A172 (cell line): ENCODE measurements around the gene CCDC201. TPM values are rescaled to one million over a fixed set of nuclear protein-coding genes. Genes with fewer than 3 reads are reported as not detected.
"Not testable (repeated sequence)": the region's sequence is repeated elsewhere in the genome, so short reads cannot be mapped to it uniquely, and the experiment has no call there.

Experiments used
- DNase-seq: peaks from one replicate; pipeline ENCODE4 v3.0.0-alpha.2; 2015; ENCODE audit warnings: low spot score
- total RNA-seq: library from RNA; depleted of rRNA; stranded (reverse); fragments of >200 nt; shearing (Covaris generic); gene quantifications from 2 replicates; pipeline ENCODE4 v1.2.3, GENCODE V29; 2014

Gene CCDC201
- total RNA-seq, 1 experiment from 2014 or later, result not detected

DNA sequence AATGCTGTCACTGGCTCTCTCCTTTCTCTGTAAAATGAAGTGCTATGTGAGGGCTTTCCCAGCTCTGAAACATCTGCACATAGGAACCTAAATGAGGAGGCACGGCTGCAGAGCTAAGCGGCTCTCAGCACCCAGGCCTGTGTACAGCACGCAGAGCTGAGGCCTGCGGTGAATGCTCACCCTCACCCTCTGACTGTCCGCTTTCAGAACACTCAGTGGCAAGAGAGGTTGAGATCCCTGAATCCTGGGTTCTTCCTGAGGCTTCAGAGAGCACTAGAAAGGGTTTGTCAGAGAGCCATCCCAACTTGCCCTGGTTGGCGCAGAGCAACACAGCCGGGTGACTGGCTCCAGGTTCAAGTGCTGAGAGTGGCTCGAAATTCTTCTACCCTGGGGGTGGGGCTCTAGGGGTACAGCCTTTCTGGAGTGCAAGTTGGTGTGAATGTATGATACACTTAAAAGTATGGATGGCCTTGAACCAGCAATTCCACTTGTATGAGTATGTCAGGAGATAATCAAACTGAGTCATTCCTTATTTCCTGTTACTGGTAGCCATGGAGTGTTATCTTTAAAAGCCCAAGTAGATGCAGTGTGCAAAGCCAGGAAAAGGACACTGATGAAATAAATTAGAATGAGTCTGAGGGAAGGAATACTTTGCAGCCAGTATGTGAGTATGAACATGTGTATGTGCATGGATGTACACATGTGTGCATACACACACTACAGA lies 1.7 kb upstream of the CCDC201 start:
- peak; percentile 91 for DNase-seq

DNA sequence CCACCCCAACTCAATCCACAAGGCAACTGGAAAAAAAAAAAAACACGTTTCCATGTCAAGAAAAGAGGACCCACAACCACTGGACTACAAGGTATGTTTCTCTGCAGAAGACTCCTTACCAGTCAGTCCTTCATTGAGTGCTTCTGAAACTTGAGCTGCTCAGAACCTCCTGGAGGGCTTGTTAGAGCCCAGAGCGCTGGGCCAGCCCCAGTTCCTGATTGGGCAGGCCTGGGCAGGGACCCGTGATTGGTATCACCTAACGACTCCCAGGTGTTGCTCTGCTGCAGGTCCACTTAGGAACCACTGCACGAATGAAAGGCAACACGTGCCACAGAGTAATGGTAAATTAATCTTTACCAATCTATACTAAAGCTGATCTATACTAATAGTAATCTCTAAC lies 473 bp upstream of the CCDC201 start:
- DNase-seq, result no peak

GRCh38 chr7:45872116-45873034 lies 507 bp downstream of the CCDC201 start:
- no peak for DNase-seq

DNA sequence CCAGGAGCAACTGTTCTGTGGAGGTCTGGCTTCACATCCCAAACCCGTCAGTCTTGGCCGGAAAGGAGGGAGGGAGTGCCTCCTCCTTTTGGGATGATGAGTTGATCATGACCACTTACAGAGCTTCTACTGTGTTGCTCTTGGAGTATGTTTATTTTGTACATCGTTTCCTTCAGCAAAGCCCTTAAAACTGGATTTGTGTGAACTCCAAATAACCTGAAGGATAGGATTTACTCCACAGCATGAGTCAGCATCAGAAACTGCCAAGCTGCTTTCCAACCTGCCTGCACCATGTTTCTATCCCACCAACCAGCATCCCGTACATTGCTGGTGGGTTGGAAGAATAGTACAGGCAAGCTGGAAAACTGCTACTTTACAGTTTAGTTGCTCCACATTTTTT lies 3.5 kb downstream of the CCDC201 start:
- DNase-seq, result peak; percentile 54

DNA sequence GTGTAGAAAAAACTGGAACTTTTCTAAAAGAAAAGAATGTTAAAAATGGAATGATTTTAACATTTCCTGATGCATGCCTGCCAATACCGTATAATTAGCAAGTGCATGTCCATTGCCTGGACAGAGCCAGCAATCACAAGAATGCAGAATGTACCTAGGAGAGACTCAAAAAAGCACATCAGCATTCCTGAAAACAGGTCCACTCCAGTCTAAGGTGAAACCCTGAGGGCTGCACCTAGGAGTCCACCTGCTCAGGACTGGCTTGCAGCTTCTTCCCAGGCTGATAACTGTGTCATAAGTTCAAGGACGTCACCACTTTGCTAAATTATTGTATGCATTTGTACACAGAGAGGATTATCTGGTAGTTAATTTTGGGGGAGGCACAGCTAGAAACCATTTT lies 5.4 kb downstream of the CCDC201 start:
- no peak for DNase-seq

DNA sequence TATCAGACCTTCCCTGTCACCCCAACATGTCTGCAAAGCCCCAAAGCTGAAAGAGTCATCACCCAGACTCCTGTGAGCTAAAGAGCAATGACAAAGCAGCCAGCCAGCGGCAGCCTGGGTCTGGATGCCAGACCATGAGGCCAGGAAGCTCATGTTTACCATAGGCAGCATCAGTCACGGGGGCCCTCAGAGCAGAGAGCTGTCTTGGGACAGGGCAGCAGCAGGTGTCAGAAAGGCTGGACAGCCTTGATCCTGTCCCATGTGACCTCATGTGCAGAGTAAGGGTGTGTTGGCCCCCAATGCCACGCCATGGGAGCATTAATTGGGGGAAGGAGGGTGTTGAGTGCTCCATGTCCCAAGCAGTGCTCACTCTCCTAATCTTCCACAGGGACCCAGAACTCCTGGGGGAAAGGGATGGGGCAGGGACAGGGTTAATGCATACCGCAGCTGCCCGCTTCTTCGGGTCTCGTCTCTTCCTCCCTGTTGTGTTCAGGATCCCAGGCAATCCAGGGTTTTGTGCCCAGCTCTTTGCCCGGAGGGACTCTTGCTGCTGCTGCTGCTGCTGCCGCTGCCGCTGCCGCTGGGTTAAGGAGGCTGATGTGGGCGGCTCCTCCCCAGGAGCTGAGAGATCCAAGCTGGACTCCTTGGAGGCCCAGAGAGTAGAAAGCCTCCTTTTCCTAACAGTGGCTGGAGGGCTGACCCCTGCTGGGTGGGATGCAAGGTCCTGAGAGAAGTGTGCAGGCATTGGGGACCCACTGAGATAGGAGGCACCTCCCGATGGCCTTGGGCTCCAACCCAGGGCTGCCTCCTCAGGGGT lies 7.1 kb downstream of the CCDC201 start:
- DNase-seq, result no peak

DNA sequence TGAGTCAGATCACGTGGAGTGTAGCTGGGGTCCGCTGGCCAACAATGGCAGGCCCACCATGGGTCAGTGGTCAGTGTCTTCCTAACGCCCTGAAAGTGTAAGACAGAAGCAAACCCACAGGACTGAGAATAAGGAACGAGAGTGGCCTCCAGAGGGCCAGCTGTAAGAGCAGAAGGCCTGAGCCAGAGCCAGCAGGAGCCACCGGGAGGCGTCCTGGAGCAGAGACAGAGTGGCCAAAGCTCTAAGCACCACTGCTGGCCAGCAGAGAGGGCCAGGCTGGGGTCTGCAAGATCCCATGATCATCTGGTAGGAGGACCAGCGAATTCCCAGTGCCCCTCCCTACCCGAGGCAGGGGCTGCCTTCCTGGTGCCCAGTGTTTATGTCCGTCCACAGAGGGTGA lies 9.2 kb downstream of the CCDC201 start:
- DNase-seq, result no peak

DNA sequence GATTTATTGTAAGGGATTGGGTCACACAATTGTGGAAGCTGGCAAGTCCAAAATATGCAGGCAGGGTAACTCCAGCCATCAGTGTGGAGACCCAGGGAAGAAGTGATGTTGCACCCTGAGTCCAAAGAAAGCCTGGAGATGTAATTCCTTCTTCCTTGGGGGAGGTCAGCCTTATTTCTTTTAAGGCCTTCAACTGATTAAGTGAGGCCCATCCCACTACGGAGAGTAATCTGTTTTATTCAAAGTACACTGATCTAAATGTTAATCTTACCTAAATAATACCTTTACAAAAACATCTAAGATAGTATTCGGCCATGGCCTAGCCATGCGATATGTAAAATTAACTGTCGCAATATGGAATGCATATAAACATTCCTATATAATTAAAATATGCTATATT lies 16.0 kb downstream of the CCDC201 start:
- not testable (repeated sequence) for DNase-seq

GRCh38 chr7:45855680-45856079 lies 17.2 kb downstream of the CCDC201 start:
- DNase-seq, result not testable (repeated sequence)

DNA sequence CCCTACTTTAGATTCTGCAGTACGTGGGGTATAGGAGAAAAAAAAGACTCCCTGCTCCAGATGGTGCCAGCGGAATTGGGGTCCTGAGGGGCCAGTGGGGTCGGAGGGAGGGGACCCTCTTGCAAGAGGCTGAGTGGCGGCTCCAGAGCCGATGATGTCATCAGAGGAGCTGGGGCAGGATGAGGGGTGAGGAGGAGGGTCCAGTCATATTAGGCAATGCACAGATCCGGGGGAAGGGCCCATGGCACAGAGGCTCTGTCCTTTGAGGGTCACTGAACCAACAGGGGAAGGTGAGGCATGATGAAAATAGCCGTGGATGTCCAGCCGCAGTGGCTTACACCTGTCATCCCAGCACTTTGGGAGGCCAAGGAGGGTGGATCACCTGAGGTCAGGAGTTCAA lies 19.4 kb downstream of the CCDC201 start:
- not testable (repeated sequence) for DNase-seq

DNA sequence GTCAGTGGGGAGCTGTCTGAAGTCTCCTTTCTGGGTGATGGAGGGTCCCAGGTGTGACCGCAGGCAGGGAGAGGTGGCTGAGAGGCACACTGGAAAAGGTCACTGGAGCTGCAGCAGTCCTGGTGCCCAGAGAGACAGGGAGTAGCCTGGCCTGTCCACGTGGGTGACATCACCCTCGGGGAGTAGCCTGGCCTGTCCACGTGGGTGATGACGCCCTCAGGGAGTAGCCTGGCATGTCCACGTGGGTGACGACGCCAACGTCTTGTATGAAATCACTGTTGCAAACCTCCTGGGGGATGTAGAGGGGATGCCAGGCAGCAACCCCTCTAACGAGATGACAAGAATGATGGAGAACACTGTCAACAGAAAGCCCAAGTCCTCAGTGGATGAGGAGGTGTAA lies 19.9 kb downstream of the CCDC201 start:
- DNase-seq, result not testable (repeated sequence)

DNA sequence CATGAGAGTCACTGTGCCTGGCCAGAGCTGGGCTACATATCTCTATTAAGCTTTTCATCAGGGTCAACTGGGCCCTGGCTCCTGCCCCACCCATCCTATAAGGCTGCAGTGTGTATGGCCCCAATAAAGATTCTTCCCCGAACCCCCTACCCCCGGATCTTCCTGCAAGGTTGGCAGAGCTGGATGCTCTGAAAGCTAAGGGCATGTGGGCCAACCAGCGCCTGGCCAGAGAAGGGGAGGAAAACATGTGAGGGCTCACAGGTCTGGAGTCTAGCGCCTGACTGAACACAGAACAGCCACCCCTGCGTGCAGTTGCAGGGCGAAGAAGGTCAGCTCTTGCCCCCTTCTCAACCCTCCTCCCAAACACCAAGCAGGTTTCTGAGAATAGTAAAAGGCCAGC lies 24.1 kb downstream of the CCDC201 start:
- DNase-seq, result not testable (repeated sequence)

- not testable (repeated sequence) for DNase-seq
Observed at GRCh38 chr7:45846536-45846935, 26.3 kb downstream of the CCDC201 start.

DNA sequence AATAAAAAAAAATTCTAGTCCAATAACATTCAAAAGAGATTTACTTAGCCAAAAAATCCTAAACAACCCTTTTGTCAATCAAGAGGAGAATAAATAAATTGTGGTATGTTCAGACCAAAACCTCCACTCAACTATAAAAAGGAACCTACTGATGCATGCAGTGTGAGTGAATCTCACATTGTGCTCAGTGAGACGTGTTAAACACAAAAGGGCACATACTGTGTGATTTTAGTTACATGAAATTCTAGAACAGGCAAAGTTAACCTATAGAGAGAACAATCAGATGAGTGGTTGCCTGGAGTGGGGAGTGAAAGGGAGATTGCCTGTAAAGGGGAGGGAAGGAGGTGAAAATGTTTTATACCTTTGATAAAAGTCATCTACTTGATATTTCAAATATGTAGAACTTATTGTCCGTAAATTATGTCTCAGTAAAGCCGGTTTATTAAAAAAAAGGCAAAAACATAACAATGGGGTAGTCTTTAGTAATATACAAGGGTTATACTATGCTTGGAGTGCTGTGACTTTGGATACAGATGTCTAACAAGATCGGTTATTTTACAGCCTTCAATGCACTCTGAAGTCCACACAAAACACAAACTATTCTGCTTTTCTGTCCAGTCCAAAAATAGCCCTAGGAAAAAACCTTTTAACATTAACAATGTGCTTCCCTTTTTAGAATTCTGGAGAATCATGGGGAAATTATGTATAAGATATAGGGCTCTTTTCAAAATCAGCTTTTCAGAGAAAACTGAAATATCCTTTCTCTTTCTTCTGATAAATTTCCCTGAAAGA lies 30.8 kb downstream of the CCDC201 start:
- DNase-seq, result not testable (repeated sequence)

DNA sequence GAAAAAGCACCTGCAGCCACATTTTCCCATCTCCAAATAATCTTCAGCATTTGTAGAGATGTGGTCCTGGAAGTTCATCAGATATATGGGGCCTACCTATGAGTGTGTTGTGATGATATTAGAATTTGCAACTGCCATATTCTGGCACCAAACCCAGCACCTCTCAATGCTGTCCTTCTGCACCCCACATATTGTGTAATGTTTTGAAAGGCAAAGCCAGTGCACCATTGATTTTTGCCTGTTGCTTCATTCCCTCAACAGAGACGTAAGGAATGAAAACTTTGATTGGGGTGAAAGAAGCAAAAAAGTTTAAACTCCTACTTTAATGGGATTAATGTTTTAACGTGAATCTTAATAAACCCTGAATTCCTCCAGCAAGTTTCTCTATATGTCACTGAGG lies 34.0 kb downstream of the CCDC201 start:
- DNase-seq, result not testable (repeated sequence)

DNA sequence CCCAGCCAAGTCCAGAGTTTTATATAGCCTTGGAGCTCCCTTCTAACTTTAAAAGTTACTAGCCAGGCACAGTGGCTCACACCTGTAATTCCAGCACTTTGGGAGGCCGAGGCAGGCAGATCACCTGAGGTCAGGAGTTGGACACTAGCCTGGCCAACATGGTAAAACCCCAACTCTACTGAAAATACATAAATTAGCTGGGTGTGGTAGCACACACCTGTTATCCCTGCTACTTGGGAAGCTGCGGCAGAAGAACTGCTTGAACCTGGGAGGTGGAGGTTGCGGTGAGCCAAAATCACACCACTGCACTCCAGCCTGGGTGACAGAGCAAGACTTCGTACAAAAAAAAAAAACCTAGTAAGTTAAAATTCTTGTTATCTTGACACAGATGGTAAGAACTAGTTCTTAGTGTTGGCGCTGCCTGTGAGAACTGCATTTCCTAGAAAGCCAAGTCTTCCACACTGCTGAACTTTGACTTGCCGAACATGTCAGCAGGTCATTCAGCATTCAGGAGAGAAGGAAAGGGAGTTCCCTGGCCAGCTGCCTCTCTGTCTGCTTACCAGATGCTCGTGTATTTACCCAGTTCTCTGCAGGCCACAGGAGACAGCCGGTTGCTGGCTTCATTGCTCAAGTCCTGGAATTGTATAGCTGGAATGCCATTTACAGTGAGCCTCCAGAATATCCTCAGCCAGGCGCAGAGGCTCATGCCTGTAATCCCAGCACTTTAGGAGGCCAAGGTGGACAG lies 40.3 kb downstream of the CCDC201 start:
- DNase-seq, result not testable (repeated sequence)

- DNase-seq, result not testable (repeated sequence)
Observed at GRCh38 chr7:45829846-45830245, 43.0 kb downstream of the CCDC201 start.

DNA sequence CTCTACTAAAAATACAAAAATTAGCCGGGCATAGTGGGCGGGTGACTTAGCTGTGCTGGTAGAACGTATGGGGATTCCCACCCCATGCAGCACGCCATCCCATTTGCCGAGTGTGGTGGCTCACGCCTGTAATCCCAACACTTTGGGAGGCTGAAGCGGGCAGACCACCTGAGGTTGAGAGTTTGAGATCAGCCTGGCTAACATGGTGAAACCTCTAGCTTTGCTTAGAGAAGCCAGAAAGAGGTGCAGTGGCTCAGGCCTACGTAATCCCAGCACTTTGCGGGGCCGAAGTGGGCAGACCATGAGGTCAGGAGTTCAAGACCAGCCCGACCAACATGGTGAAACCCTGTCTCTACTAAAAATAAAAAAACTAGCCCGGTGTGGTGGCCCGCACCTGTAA lies 45.2 kb downstream of the CCDC201 start:
- not testable (repeated sequence) for DNase-seq

- DNase-seq, result not testable (repeated sequence)
Observed at GRCh38 chr7:45826550-45826949, 46.3 kb downstream of the CCDC201 start.

GRCh38 chr7:45818763-45819162 lies 54.1 kb downstream of the CCDC201 start:
- DNase-seq, result not testable (repeated sequence)
